ENCODE data around the gene HOXD9. TPM values are rescaled to one million over a fixed set of nuclear protein-coding genes. Genes with fewer than 3 reads are reported as not detected.

Gene HOXD9
- total RNA-seq, 4 donors from 2014 or later: 2.7 to 13.3 (median 7.5) TPM

- Histone ChIP-seq H3K9me3 (no peaks in the 10 kb centered on the region), H3K27ac (no peak overlapping the region), H3K27me3 (peaks cover 99% of the 10 kb centered on the region), H3K4me3 (no peak overlapping the region), H3K36me3 (no peaks in the 10 kb centered on the region), H3K4me1 (peaks cover 6 to 13% (median 12%) of the 10 kb centered on the region in 4 donors)
- in situ Hi-C loops (cut with MboI; ENCODE audit: low pct_ligation_motif_present in 1 of 4, low pct_unique_long_range_greater_than_20kb in 1 of 4, low sequenced_read_pairs in 3 of 4) (loop anchor here in 3 of 4 donors (10.0 to 25.0 kb wide), 4 partner anchors 388 to 713 kb away; no protein-coding TSS in a partner anchor), intact Hi-C loops (cut with DNase I; ENCODE audit: low total_unique reads) (no loop called here)
- 16 to 18% methylated on average over 15 of the region's 15 CpGs for WGBS, 2 donors (ENCODE audit: low coverage in 1 of 2)
- no peak for DNase-seq
- TF ChIP-seq EP300 (IDR thresholded peaks at IDR 0.05; ENCODE audit: low read depth) (no peak), POLR2AphosphoS5 (IDR thresholded peaks at IDR 0.05) (no peak), POLR2A (IDR thresholded peaks at IDR 0.05) (no peak)
- TF ChIP-seq, protein P1, sequence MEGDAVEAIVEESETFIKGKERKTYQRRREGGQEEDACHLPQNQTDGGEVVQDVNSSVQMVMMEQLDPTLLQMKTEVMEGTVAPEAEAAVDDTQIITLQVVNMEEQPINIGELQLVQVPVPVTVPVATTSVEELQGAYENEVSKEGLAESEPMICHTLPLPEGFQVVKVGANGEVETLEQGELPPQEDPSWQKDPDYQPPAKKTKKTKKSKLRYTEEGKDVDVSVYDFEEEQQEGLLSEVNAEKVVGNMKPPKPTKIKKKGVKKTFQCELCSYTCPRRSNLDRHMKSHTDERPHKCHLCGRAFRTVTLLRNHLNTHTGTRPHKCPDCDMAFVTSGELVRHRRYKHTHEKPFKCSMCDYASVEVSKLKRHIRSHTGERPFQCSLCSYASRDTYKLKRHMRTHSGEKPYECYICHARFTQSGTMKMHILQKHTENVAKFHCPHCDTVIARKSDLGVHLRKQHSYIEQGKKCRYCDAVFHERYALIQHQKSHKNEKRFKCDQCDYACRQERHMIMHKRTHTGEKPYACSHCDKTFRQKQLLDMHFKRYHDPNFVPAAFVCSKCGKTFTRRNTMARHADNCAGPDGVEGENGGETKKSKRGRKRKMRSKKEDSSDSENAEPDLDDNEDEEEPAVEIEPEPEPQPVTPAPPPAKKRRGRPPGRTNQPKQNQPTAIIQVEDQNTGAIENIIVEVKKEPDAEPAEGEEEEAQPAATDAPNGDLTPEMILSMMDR (IDR thresholded peaks at IDR 0.05): no peak
Observed at GRCh38 chr2:176075481-176075880, 47.0 kb upstream of the HOXD9 start.

DNA sequence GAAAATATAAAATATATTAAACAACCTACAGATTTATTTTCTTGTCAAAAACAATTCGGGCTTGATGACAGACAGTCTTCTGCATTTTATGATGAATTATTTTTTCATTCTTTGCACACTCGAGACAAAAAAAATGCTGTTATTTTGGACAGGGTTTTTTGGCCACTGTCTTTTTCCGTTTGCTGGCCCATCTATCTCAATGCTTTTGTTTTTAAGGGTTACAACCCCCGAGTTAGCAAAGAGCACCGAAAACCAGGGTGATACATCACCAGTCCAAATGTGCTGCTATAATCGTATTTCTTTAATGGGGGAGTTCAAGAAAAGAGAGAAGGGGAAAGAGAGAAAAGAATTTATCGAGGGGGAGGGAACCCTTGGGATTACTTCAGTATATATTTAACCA, 46.5 kb upstream of the HOXD9 start:
- Histone ChIP-seq H3K4me3 (no peak overlapping the region), H3K27me3 (peaks cover 99% of the 10 kb centered on the region), H3K4me1 (peaks cover 6 to 17% (median 17%) of the 10 kb centered on the region in 4 donors), H3K36me3 (no peaks in the 10 kb centered on the region), H3K9me3 (no peaks in the 10 kb centered on the region), H3K27ac (no peak overlapping the region)
- in situ Hi-C loops (cut with MboI; ENCODE audit: low pct_ligation_motif_present in 1 of 4, low pct_unique_long_range_greater_than_20kb in 1 of 4, low sequenced_read_pairs in 3 of 4): loop anchor here in 3 of 4 donors (10.0 to 25.0 kb wide), 4 partner anchors 389 to 714 kb away; no protein-coding TSS in a partner anchor
- TF ChIP-seq POLR2A (IDR thresholded peaks at IDR 0.05) (no peak), POLR2AphosphoS5 (IDR thresholded peaks at IDR 0.05) (no peak), EP300 (IDR thresholded peaks at IDR 0.05; ENCODE audit: low read depth) (no peak)
- TF ChIP-seq, protein P1 (IDR thresholded peaks at IDR 0.05): no peak
- intact Hi-C loops (cut with DNase I; ENCODE audit: low total_unique reads): no loop called here
- DNase-seq: no peak
- 20 to 24% methylated on average over 7 of the region's 7 CpGs for WGBS, 2 donors (ENCODE audit: low coverage in 1 of 2)

GRCh38 chr2:176076796-176077195, 45.7 kb upstream of the HOXD9 start:
- WGBS, 2 donors (ENCODE audit: low coverage in 1 of 2): 18 to 33% methylated on average over 2 of the region's 2 CpGs
- Histone ChIP-seq H3K9me3 (no peaks in the 10 kb centered on the region), H3K27me3 (peaks cover 99% of the 10 kb centered on the region), H3K4me1 (peaks cover 6 to 18% (median 17%) of the 10 kb centered on the region in 4 donors), H3K4me3 (no peak overlapping the region), H3K36me3 (no peaks in the 10 kb centered on the region), H3K27ac (no peak overlapping the region)
- DNase-seq: no peak
- TF ChIP-seq, protein P1 (IDR thresholded peaks at IDR 0.05): no peak
- no peak for TF ChIP-seq EP300 (IDR thresholded peaks at IDR 0.05; ENCODE audit: low read depth)
- TF ChIP-seq POLR2A (IDR thresholded peaks at IDR 0.05): no peak
- TF ChIP-seq POLR2AphosphoS5 (IDR thresholded peaks at IDR 0.05): no peak
- intact Hi-C loops (cut with DNase I; ENCODE audit: low total_unique reads): no loop called here
- in situ Hi-C loops (cut with MboI; ENCODE audit: low pct_ligation_motif_present in 1 of 4, low pct_unique_long_range_greater_than_20kb in 1 of 4, low sequenced_read_pairs in 3 of 4): loop anchor here in 3 of 4 donors (10.0 to 25.0 kb wide), 4 partner anchors 389 to 714 kb away; no protein-coding TSS in a partner anchor

DNA sequence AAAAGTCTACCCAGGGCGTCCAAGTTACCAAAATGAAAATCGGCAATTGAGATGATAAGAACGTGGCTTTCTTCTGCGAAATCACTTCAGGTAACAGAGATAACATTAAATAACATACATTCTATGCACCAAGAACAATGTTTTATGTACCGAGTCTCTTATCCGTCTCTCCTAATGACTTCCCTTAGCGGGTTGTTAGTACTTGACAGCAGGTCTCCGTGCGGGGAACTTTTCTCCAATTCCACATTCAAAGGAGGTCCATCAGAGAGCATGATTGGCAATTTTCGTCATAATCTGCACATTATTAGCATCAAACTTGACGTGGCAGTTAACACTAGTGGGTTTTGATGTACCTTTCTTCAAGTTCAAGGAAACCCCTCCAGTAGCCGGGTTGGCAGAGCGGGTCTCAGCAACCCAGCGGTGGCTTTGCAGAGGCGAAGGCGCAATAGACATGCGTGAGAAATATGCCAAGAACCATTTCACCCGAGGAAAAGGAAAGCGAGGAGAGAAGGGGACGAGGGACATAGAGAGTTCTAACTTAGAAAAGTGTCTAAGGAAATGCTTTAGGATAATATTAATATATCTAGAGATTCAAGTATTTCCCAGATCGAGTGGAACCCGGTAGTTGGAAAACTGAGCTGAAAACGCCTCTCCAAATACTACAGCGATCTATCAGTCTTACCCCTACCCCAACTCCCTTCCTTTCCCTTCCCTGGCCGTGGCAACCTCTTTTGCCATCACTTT, 43.8 kb upstream of the HOXD9 start:
- WGBS, 2 donors (ENCODE audit: low coverage in 1 of 2): 6 to 19% methylated on average over 18 to 25 of the region's 25 CpGs
- intact Hi-C loops (cut with DNase I; ENCODE audit: low total_unique reads) (no loop called here), in situ Hi-C loops (cut with MboI; ENCODE audit: low pct_ligation_motif_present in 1 of 4, low pct_unique_long_range_greater_than_20kb in 1 of 4, low sequenced_read_pairs in 3 of 4) (loop anchor here in 3 of 4 donors (10.0 to 25.0 kb wide), 4 partner anchors 391 to 716 kb away; no protein-coding TSS in a partner anchor)
- no peaks in the 10 kb centered on the region for H3K9me3 ChIP-seq
- H3K27ac ChIP-seq: no peak overlapping the region
- no peaks in the 10 kb centered on the region for H3K36me3 ChIP-seq
- peaks cover 8 to 31% (median 22%) of the 10 kb centered on the region in 4 donors for H3K4me1 ChIP-seq
- peaks cover 99% of the 10 kb centered on the region for H3K27me3 ChIP-seq
- DNase-seq: no peak
- no peak for TF ChIP-seq POLR2A (IDR thresholded peaks at IDR 0.05)
- TF ChIP-seq, protein P1 (IDR thresholded peaks at IDR 0.05): no peak
- no peak for TF ChIP-seq EP300 (IDR thresholded peaks at IDR 0.05; ENCODE audit: low read depth)
- TF ChIP-seq POLR2AphosphoS5 (IDR thresholded peaks at IDR 0.05): no peak
- no peak overlapping the region for H3K4me3 ChIP-seq

All from transverse colon (tissue), 4 donors.